Measurements from ENCODE around the gene DMAC2L.

- TF ChIP-seq CTCF (IDR thresholded peaks at IDR 0.05) = no peak
- no peak for TF ChIP-seq EZH2 (IDR thresholded peaks at IDR 0.05; ENCODE audit: borderline replicate concordance, insufficient read depth, low read depth, low read length, poor library complexity, severe bottlenecking)
Observed at GRCh38 chr14:50357124-50357523, 45.0 kb downstream of the DMAC2L start.
